Right renal cortex interstitium (tissue), 3 donors: ENCODE data around the gene CTNNA3. TPM values are rescaled to one million over a fixed set of nuclear protein-coding genes. Genes with fewer than 3 reads are reported as not detected.
"Not testable (repeated sequence)": the region's sequence is repeated elsewhere in the genome, so short reads cannot be mapped to it uniquely, and the experiment has no call there.

ENCODE experiments used
- DNase-seq, 3 donors: peaks; one replicate each; pipeline ENCODE4 v3.0.0-alpha.2; 2013; ENCODE audit warnings: low read depth in 3 of 3, low spot score in 2 of 3
- polyA plus RNA-seq, 3 donors: library from polyadenylated mRNA; unstranded; fragments of 120-200 nt; gene quantifications; one replicate each; pipeline ENCODE4 v1.2.1, GENCODE V29; 2013; ENCODE audit not compliant: insufficient read length in 3 of 3

Gene CTNNA3
- polyA plus RNA-seq = 1 to 10 TPM; 4.0 to 6.3 (median 4.8) TPM

DNA sequence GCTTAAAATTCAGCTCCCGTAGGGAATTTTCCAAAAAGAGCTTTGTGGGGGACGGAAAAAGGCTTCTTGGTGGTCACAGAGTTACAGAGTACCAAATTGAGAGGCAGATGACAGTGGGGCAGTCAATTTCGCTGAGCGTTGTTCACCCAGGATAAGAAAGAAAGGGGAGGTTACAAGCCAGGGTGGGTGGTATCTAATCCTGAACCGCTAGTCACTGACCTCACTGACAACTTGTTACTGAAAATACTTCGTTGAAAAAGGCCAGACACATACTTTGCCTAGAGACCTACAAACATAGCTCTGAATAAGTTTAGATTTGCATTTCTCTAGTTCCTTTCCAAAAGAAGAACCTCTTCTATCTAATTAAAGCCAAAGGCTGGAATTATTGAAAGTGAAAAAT lies at the start of gene CTNNA3:
TSS of gene CTNNA3 (minus strand) at position 167 of the 400 bp plus-strand sequence.
- no peak for DNase-seq

DNA sequence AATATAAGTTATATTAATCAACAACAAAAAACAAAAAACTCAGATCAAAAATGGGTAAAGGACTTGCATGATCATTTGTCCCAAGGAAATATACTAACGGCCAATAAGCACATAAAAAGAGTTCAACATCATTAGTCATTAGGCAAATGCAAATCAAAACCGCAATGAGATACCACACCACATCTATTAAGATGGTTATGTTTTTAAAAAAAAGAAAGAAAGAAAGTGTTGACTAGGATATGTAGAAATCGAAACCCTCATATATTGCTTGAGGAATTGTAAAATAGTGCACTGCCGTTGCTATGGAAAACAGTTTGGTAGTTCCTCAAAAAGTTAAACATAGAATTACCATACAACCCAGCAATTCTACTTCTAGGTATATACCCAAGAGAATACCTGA lies 39.4 kb upstream of the CTNNA3 start:
- no peak for DNase-seq

DNA sequence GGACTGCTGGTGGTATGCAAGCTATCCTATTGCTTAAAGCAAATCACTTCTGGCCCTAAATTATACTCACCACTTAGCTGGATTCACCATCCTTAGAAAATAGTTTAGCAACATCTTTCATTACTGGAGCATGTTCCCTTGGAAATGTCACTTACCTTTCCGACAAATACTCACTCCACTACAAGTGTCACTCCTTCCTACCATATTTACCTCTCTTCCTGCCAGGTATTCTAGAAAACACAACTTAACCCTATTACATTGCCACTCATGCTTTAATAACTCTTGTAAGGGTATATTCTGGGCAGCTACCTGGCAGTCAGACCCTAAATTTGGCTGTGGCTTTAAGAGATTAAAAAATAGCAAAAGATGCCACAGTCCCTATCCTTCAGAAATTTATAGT lies 37.5 kb upstream of the CTNNA3 start:
- no peak for DNase-seq

DNA sequence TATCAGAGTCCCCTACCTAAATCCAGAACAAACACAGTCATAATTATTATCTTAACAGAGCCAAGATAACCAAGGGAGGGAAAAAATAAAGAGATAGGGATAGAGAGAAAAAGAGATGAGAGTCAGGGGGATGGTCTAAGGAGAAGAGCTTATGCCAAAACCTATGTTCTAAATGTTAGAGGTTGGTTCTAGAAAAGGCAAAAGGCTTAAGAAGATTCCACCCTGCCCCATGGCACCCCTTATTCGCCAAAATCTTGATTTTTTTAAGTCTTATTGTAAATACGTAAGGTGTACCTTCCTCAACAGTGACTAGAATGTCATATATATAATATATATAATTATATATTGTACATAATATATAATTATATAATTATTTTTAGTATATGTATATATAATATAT lies 29.6 kb upstream of the CTNNA3 start:
- no peak for DNase-seq

DNA sequence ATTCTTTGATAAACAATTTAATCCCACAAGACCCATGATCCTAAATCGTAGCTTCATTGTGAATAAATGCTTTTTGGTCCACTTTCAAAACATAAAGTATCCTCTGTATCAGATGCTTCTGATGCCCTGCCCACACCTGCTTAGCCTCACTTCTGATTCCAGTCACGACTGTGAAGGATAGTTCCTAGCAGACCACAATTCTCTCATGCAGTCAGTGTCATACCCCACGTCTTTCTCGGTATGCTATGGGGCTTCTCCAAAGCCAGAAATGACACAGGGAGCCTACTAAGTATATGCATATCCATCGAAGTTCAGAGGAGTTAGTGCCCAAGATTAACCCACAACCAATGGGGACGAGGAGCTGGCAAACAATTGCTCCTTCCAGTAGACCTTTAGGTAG lies 27.6 kb upstream of the CTNNA3 start:
- DNase-seq = no peak

DNA sequence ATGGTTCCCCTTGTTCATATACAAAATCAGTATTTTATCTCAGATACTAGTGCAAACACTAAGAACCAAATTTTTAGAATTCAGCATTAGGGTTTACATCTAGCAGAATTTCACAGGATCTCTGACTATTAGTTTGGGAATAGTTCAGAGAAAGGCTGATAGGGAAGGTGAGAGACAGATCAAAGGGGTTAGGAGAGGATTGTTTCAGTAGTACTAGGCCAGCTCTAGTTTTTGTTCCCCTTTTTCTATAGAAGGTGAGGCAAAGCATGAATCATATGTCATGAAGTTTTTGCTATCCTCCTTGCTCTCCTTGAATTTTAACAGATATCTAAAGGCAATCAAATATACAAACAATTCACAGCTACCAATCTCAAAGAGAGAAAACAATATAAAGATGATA lies 26.1 kb upstream of the CTNNA3 start:
- DNase-seq = no peak

DNA sequence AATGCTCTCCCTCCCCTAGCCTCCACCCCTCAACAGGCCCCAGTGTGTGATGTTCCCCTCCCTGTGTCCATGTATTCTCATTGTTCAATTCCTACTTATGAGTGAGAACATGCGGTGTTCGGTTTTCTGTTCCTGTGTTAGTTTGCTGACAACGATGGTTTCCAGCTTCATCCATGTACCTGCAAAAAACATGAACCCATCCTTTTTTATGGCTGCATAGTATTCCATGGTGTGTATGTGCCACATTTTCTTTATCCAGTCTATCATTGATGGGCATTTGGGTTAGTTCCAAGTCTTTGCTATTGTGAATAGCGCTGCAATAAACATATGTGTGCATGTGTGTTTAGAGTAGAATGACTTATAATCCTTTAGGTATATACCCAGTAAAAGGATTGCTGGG lies 20.5 kb upstream of the CTNNA3 start:
- DNase-seq = not testable (repeated sequence)

DNA sequence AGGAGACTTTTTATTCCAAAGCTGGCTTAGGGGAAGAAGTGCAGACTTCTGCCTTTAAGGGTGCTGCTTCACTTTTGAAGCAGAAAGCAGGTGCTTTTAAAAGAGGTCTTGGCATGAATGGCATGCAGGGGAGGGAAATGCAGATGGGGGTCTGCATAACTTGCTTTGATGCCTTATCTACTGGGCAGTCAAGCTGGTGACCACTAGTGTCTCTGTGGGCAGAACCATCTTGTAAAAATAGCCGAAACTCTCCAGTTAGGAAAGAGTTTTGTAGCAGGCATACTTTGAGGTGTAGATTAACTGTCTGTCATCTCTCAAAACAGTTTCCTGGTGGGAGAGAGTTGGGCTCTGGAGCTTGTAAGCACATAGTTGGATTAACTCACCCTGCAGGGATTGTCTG lies 9.9 kb upstream of the CTNNA3 start:
- no peak for DNase-seq

DNA sequence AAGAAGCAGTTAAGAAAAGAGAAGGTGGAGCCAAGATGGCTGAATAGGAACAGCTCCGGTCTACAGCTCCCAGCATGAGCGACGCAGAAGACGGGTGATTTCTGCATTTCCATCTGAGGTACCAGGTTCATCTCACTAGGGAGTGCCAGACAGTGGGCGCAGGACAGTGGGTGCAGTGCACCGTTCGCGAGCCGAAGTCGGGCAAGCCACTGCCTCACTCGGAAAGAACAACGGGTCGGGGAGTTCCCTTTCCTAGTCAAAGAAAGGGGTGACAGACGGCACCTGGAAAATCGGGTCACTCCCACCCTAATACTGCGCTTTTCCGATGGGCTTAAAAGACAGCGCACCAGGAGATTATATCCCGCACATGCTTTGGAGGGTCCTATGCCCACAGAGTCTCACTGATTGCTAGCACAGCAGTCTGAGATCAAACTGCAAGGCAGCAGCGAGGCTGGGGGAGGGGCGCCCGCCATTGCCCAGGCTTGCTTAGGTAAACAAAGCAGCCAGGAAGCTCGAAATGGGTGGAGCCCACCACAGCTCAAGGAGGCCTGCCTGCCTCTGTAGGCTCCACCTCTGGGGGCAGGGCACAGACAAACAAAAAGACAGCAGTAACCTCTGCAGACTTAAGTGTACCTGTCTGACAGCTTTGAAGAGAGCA lies 3.7 kb upstream of the CTNNA3 start:
- not testable (repeated sequence) for DNase-seq

DNA sequence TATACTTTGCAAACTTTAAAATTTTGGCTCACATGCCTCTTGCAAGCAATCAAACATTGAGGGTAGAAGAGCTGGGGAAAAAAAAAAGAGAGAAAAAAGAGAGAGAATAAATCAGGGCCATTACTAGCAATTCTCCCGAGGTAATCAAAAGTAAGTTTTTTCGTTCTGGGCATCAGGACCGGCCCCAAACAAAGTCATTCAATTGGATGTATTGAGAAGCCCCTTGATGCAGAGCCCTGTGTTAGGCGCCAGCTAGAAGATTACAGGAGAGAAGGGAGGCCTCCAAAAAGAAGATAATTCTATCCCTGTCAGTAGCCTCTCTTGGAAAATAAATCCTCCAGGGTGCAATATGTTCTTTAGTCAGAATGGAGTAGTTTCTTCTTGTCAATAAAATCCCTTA lies 2.2 kb upstream of the CTNNA3 start:
- no peak for DNase-seq

DNA sequence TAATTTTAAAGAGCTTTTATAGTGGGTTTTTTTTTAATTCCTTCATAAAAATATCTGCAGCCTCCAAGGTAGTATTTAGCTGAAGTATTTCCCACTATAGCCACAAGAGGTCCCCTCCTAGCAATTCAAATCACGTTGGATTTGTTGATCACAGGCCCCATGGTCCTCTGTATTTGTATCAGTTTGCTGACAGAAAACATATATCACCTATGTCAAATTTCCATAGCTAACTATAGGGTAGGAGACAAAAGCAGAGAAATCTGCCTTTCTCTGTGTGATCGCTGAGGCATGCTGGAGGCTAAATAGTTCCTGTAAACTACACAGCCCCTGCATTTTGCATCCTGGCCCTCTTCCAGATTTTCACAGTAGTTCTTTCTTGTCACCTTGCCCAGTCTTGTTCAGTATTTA lies 1.7 kb upstream of the CTNNA3 start:
- peak; percentile 20 to 32 (median 32) for DNase-seq

DNA sequence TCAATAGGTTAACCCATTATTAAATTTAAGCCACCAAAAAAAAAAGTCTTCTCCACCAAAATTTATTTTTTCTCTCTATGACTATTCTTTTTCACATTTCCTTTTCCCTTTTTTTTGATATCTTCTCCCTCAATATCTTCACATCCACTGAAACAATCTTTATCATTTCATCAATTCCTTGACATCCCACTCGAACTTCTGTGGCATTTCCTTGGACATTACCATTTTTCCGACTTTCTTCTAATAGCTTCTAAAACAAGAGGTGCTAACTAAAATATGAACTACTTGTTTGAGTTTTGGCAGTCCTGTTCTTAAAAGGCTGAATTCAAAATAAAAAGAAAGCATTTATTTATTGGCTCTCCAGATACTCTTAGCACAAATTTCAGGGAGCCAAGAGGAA lies 684 bp upstream of the CTNNA3 start:
- no peak for DNase-seq

DNA sequence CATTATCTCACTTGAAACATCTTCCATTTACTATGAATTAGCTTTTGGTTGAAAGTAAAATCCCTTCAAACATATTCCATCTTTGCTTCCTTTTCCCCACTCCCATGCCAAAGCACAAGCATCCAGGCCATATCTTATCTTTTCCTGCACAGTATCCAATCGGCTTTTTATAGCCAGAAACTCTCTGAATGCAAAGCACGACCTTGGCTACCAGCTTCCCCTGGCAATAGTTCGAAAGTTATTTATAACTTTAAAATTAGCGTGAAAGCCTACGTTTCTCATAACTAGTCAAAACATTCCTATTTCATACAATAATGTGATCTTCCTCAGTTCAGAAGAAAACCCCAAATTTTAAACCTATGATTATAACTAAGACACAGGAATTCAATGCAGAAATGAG lies 440 bp downstream of the CTNNA3 start:
- no peak for DNase-seq

DNA sequence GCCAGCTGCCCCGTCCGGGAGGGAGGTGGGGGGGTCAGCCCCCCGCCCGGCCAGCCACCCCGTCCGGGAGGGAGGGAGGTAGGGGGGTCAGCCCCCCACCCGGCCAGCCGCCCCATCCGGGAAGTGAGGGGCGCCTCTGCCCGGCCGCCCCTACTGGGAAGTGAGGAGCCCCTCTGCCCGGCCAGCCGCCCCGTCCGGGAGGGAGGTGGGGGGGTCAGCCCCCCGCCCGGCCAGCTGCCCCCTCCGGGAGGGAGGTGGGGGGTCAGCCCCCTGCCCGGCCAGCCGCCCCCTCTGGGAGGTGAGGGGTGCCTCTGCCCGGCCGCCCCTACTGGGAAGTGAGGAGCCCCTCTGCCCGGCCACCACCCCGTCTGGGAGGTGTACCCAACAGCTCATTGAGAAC lies 4.1 kb downstream of the CTNNA3 start:
- DNase-seq = not testable (repeated sequence)

DNA sequence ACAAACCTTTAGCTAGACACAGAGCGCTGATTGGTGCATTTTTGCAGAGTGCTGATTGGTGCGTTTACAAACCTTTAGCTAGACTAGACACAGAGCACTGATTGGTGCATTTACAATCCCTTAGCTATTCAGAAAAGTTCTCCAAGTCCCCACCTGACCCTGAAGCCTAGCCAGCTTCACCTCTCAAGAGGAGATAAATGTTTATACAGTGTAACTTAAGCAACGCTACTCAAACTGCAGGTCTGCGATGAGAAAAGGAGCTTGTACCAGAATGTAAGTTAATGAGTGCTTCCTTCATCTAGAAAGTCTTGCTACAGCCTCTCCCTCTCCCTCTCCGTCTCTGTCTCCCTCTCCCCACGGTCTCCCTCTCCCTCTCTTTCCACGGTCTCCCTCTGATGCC lies 5.5 kb downstream of the CTNNA3 start:
- DNase-seq = not testable (repeated sequence)

DNA sequence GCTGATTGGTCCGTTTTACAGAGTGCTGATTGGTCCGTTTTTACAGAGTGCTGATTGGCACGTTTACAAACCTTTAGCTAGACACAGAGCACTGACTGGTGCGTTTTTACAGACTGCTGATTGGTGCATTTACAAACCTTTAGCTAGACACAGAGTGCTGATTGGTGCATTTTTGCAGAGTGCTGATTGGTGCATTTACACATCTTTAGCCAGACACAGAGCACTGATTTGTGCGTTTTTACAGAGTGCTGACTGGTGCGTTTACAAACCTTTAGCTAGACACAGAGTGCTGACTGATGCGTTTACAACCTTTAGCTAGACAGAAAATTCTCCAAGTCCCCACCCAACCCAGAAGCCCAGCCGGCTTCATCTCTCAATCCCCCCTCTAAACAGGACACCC lies 11.9 kb downstream of the CTNNA3 start:
- not testable (repeated sequence) for DNase-seq

DNA sequence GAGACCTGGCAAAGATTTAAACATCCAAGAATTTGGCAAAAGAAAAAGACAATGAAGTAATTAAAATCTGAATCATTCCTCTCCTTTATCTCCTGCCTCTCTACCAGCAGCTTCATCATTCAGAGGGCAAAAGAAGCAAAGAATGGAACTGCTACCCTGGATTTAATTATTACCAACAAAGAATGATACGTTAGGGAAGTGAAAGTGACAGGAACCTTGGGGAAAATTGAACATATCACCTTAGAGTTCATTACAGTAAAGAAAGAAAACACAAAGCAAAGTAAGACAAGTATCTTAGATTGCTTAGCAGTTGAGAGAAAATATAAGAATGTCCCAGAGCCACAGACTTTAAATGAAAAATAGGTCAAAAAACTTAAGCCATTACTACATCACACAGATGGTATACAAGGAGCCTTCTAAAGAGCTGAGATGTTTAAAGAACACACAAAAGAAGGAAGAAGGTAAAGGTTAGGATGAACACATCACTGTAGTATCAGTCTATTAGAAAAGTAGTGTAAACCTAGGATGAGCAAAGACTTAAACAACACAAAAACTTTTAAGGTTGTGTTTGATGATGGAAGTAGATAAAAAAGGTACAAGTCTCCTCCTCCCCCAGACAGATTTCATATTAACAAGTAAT lies 17.5 kb downstream of the CTNNA3 start:
- DNase-seq = no peak

DNA sequence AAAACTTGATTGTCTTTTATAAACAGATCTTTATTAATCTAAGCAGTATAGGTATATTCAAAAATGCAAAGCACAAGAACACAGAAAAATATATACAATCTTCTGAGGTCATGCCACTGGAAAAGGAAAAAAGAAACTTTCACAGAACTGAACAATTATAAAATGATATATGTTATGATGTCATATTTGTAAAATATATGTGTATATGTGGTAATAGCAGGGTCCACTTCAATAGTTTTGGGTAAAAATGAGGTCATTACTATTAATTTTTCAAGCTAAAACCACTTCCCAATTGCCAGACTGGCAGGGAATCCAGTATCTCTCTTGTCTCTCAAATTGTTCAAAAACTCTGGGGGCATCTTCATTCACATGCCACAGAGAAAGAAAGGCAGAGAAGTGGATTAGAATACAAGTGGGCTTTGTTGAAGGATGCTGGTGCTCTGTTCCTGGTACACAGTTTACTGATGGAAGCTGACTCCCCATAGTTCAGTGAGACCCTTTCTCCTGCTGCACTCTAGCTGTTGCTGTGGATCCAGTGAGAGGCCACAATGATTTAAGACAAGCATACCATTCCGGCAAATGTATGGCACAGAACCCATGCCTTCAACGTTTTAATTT lies 19.7 kb downstream of the CTNNA3 start:
- DNase-seq = no peak

DNA sequence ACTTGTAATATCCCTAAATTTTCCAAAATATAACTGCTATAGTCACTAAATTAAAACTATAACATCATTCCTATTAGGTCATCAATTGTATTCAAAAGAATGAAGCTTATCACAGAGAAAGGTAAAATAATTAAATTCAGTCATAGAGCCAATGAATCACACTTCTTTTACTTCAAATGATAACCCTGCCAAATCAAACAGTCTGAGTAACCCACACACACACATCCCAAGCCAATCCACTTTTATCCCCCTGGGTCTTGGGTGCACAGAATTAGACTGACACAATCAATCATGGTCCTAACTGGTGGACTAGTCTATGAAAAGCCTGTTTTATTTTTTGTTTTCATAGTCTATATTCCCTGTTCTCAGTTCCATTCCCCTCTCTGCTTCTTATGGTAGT lies 25.6 kb downstream of the CTNNA3 start:
- no peak for DNase-seq

DNA sequence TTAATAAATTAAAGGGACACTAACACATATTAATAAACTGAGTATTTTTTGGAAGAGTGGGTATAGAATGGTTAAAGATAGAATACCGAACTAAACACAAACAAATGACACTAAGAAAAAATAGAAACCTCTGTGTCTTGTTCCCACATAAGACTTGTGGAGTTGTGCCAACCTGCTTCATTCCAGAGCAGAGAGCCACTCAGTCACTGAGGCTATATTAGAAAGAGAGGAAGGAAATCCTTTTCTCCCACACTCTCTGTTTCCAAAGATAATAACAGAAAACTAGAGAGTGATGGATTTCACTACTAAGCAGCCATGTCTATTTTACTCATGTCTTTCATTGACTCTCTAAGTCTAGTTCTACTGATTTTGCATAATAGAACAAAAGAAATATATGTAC lies 26.0 kb downstream of the CTNNA3 start:
- DNase-seq = no peak

DNA sequence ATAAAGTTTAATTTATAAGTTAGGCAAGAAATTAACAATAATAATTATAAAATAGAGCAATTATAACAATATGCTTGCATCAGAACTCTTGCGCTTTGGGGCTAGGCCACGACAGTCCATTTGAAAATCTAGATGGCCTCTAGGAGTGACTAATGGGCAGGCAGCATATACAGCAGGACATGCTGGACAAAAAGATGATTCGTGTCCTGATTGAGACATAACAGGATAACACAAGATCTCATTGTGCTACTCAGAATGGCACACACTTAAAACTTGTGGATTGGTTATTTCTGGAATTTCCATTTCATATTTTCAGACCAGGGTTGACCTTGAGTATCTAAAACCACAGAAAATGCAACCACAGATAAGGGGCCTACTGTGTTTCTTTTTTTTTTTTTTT lies 27.5 kb downstream of the CTNNA3 start:
- DNase-seq = no peak

DNA sequence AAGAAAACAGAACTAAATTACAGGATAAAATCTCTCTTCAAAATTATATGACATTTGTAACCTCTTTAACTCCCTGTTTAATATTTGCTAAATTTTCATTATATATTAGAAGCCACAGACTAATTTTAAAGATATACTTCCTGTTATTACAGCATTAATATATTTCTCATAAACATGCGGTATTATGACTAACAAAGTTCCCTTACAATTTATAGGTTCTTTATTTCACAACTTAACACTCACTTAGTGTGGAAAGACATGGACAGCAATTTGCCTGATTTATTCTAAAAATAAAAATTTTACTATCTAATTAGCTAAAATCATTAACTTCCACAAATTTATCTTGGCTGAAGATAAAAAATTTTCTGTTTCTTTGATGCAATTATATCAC lies 29.0 kb downstream of the CTNNA3 start:
- no peak for DNase-seq
